Neural cell (in vitro differentiated cells): Measurements from ENCODE around the gene MINDY4. TPM values are rescaled to one million over a fixed set of nuclear protein-coding genes. Genes with fewer than 3 reads are reported as not detected.

ENCODE experiments used
- H2AFZ ChIP-seq: fragments of 200-600, 300-800 bp; sonication (generic), shearing (Covaris generic); 2 replicates; pipeline ENCODE4 v1.6.0; 2014; ENCODE audit warnings: low read depth, mild to moderate bottlenecking, antibody characterized with exemption, low read length, moderate library complexity
- H3F3A ChIP-seq: fragments of 200-600 bp; shearing (Covaris generic); 2 replicates; pipeline ENCODE4 v1.6.1; 2016; ENCODE audit warnings: mild to moderate bottlenecking, moderate library complexity, mixed read lengths, antibody characterized with exemption, low read length; ENCODE audit not compliant: insufficient read depth, poor library complexity, severe bottlenecking
- H3K27ac ChIP-seq: fragments of 200-600, 300-800 bp; sonication (generic), shearing (Covaris generic); 2 replicates; pipeline ENCODE4 v1.5.1; 2014; ENCODE audit warnings: mild to moderate bottlenecking, low read length, moderate library complexity
- H3K27me3 ChIP-seq: fragments of 300-800, 200-600 bp; sonication (generic), shearing (Covaris generic); 2 replicates; pipeline ENCODE4 v1.6.0; 2014; ENCODE audit warnings: mild to moderate bottlenecking, low read depth, low read length, moderate library complexity; ENCODE audit not compliant: insufficient read depth
- H3K36me3 ChIP-seq: fragments of 300-800, 200-600 bp; sonication (generic), shearing (Covaris generic); 2 replicates; pipeline ENCODE4 v1.5.1; 2014; ENCODE audit warnings: mild to moderate bottlenecking, antibody characterized with exemption, low read length, moderate library complexity; ENCODE audit not compliant: insufficient read depth
- H3K4me2 ChIP-seq: fragments of 300-800, 200-600 bp; sonication (generic), shearing (Covaris generic); 2 replicates; pipeline ENCODE4 v1.6.0; 2014; ENCODE audit warnings: mild to moderate bottlenecking, low read length
- H3K4me3 ChIP-seq: fragments of 300-800, 200-600 bp; sonication (generic), shearing (Covaris generic); 2 replicates; pipeline ENCODE4 v1.5.1; 2014; ENCODE audit warnings: mild to moderate bottlenecking, low read length, moderate library complexity
- H3K79me2 ChIP-seq: fragments of 200-600 bp; shearing (Covaris generic); replicated peaks from 2 replicates; pipeline ENCODE4 v1.6.0; 2014; ENCODE audit warnings: mild to moderate bottlenecking, low read length, moderate library complexity; ENCODE audit not compliant: insufficient read depth
- H3K9ac ChIP-seq: fragments of 300-800, 200-600 bp; sonication (generic), shearing (Covaris generic); 2 replicates; pipeline ENCODE4 v1.6.1; 2016; ENCODE audit warnings: mild to moderate bottlenecking, low read length, mixed read lengths
- H3K9me2 ChIP-seq: fragments of 200-600 bp; shearing (Covaris generic); 2 replicates; pipeline ENCODE4 v1.6.1; 2016; ENCODE audit warnings: mild to moderate bottlenecking, low read length, mixed read lengths; ENCODE audit not compliant: insufficient read depth
- H3K9me3 ChIP-seq: fragments of 200-600, 300-800 bp; sonication (generic), shearing (Covaris generic); 2 replicates; pipeline ENCODE4 v1.6.1; 2016; ENCODE audit warnings: mild to moderate bottlenecking, mixed run types, low read length, moderate library complexity, mixed read lengths
- H4K20me1 ChIP-seq: fragments of 200-600 bp; shearing (Covaris generic); 2 replicates; pipeline ENCODE4 v1.6.1; 2016; ENCODE audit warnings: mild to moderate bottlenecking, mixed run types; ENCODE audit not compliant: insufficient read depth
- EP300 ChIP-seq: fragments of 450-650 bp; conservative IDR thresholded peaks from 2 replicates; pipeline ENCODE4 v1.6.1; 2014; ENCODE audit warnings: antibody characterized with exemption, mild to moderate bottlenecking, moderate library complexity; ENCODE audit not compliant: poor library complexity, severe bottlenecking
- EZH2 ChIP-seq: fragments of 200-600, 300-800 bp; shearing (Covaris generic), sonication (generic); IDR thresholded peaks from 2 replicates; pipeline ENCODE4 v1.6.1; 2014; ENCODE audit warnings: antibody characterized with exemption, low read length, borderline replicate concordance, mild to moderate bottlenecking; ENCODE audit not compliant: insufficient read depth, poor library complexity, severe bottlenecking
- MXI1 ChIP-seq: fragments of 450-650 bp; conservative IDR thresholded peaks from 2 replicates; pipeline ENCODE4 v1.6.1; 2014; ENCODE audit warnings: antibody characterized with exemption, mild to moderate bottlenecking; ENCODE audit not compliant: poor library complexity, severe bottlenecking
- POLR2AphosphoS5 ChIP-seq: IDR thresholded peaks from 2 replicates; pipeline ENCODE4 v1.6.1; 2012
- RAD21 ChIP-seq: fragments of 450-650 bp; conservative IDR thresholded peaks from 2 replicates; pipeline ENCODE4 v1.6.1; 2014; ENCODE audit warnings: antibody characterized with exemption, mild to moderate bottlenecking, moderate library complexity
- SMC3 ChIP-seq: fragments of 450-650 bp; conservative IDR thresholded peaks from 2 replicates; pipeline ENCODE4 v1.6.1; 2014; ENCODE audit warnings: antibody characterized with exemption, mild to moderate bottlenecking, moderate library complexity; ENCODE audit not compliant: poor library complexity
- TAF1 ChIP-seq: IDR thresholded peaks from 2 replicates; pipeline ENCODE4 v1.6.1; 2012; ENCODE audit warnings: low read depth
- polyA plus RNA-seq: library from polyadenylated mRNA; depleted of rRNA; stranded (reverse); fragments of >200 nt; gene quantifications from 2 replicates; pipeline ENCODE4 v1.2.3, GENCODE V29; 2014
- TF ChIP-seq, protein P1 (sequence below): fragments of 450-650 bp; IDR thresholded peaks from 2 replicates; pipeline ENCODE4 v1.5.1; 2014; ENCODE audit warnings: antibody characterized with exemption, mild to moderate bottlenecking, moderate library complexity; ENCODE audit not compliant: poor library complexity, severe bottlenecking
- TF ChIP-seq, protein P2 (sequence below): IDR thresholded peaks from 2 replicates; pipeline ENCODE4 v1.6.1; 2012; ENCODE audit warnings: borderline replicate concordance

Gene MINDY4
- polyA plus RNA-seq, 1 donor from 2014 or later, result 1.0 TPM

DNA sequence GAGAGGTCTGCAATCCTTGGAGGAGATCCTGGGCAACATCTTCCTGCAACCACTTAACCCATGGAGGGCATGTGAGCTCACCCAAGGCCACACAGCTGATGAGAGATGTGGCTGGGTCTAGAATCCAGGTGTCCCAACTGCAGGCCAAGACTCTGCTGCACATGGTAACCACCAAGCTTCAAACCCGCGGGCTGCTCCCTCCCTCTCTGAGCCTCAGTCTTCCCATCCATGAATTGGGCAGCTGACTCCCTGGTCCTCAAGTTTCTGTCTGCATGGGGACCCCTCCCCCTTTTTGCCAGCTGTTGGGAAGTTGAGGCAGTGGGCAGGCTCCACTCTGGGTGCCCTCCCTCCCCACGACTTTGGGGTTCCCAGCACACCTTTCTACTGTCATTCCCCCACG, 40.2 kb upstream of the MINDY4 start:
- Histone ChIP-seq H3K27me3 (no peaks in the 10 kb centered on the region), H3K79me2 (no peaks in the 10 kb centered on the region), H3K9ac (no peak overlapping the region), H3K4me2 (no peak overlapping the region), H3K9me3 (no peaks in the 10 kb centered on the region), H3K27ac (no peak overlapping the region), H3K36me3 (no peaks in the 10 kb centered on the region), H2AFZ (no peak overlapping the region), H4K20me1 (no peaks in the 10 kb centered on the region), H3K4me3 (no peak overlapping the region), H3K9me2 (no peaks in the 10 kb centered on the region), H3F3A (no peaks in the 10 kb centered on the region)
- TF ChIP-seq, protein P1, sequence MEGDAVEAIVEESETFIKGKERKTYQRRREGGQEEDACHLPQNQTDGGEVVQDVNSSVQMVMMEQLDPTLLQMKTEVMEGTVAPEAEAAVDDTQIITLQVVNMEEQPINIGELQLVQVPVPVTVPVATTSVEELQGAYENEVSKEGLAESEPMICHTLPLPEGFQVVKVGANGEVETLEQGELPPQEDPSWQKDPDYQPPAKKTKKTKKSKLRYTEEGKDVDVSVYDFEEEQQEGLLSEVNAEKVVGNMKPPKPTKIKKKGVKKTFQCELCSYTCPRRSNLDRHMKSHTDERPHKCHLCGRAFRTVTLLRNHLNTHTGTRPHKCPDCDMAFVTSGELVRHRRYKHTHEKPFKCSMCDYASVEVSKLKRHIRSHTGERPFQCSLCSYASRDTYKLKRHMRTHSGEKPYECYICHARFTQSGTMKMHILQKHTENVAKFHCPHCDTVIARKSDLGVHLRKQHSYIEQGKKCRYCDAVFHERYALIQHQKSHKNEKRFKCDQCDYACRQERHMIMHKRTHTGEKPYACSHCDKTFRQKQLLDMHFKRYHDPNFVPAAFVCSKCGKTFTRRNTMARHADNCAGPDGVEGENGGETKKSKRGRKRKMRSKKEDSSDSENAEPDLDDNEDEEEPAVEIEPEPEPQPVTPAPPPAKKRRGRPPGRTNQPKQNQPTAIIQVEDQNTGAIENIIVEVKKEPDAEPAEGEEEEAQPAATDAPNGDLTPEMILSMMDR, result no peak

DNA sequence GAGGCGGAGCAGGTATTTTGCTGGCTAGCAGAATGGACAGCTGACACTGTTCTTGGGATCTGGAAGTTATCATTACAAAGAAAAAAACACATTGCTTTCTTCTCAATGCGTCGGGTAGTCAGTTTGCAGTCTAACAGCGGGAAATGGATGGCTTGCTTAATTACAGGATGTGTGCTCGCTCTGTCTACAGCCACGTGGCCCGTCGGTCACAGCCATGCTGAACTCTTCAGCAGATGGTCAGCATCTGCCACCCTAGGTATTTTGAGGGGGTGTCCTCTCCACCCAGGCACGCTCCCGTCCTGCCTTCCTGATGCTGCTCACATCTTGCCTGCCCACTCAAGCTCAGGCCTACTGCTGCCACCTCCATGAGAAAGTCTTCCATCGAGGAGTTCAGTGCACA, 39.6 kb upstream of the MINDY4 start:
- Histone ChIP-seq H3K4me3 (no peak overlapping the region), H3K9me2 (no peaks in the 10 kb centered on the region), H3K36me3 (no peaks in the 10 kb centered on the region), H3K79me2 (no peaks in the 10 kb centered on the region), H3K4me2 (no peak overlapping the region), H3K9me3 (no peaks in the 10 kb centered on the region), H3K27me3 (no peaks in the 10 kb centered on the region), H3F3A (no peaks in the 10 kb centered on the region), H2AFZ (no peak overlapping the region), H4K20me1 (no peaks in the 10 kb centered on the region), H3K9ac (no peak overlapping the region), H3K27ac (no peak overlapping the region)
- TF ChIP-seq TAF1 (no peak), EP300 (no peak), RAD21 (no peak), MXI1 (no peak), SMC3 (no peak), POLR2AphosphoS5 (no peak), EZH2 (no peak)
- TF ChIP-seq, protein P2, sequence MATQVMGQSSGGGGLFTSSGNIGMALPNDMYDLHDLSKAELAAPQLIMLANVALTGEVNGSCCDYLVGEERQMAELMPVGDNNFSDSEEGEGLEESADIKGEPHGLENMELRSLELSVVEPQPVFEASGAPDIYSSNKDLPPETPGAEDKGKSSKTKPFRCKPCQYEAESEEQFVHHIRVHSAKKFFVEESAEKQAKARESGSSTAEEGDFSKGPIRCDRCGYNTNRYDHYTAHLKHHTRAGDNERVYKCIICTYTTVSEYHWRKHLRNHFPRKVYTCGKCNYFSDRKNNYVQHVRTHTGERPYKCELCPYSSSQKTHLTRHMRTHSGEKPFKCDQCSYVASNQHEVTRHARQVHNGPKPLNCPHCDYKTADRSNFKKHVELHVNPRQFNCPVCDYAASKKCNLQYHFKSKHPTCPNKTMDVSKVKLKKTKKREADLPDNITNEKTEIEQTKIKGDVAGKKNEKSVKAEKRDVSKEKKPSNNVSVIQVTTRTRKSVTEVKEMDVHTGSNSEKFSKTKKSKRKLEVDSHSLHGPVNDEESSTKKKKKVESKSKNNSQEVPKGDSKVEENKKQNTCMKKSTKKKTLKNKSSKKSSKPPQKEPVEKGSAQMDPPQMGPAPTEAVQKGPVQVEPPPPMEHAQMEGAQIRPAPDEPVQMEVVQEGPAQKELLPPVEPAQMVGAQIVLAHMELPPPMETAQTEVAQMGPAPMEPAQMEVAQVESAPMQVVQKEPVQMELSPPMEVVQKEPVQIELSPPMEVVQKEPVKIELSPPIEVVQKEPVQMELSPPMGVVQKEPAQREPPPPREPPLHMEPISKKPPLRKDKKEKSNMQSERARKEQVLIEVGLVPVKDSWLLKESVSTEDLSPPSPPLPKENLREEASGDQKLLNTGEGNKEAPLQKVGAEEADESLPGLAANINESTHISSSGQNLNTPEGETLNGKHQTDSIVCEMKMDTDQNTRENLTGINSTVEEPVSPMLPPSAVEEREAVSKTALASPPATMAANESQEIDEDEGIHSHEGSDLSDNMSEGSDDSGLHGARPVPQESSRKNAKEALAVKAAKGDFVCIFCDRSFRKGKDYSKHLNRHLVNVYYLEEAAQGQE, result no peak
- TF ChIP-seq, protein P1, result no peak
